DND-41 (cell line): ENCODE data around the gene WWP2.

Experiments used
- ATAC-seq: fragments of 200-7000 bp; cut with Tn5 transposase; 3 replicates; pipeline ENCODE4 v1.9.1; 2021; ENCODE audit warnings: low read depth; ENCODE audit not compliant: insufficient read depth
- DNase-seq: peaks from one replicate; pipeline ENCODE4 v3.0.0-alpha.2; 2020
- H2AFZ ChIP-seq: 2 replicates; pipeline ENCODE4 v1.6.0; 2012; ENCODE audit warnings: low read depth, low read length
- H3K27ac ChIP-seq: 2 replicates; pipeline ENCODE4 v1.5.1; 2012; ENCODE audit warnings: low read length, inconsistent platforms
- H3K27me3 ChIP-seq: fragments of 200-600 bp; sonication (generic); 2 replicates; pipeline ENCODE4 v1.6.0; 2012; ENCODE audit warnings: low read length, mild to moderate bottlenecking, inconsistent platforms; ENCODE audit not compliant: insufficient read depth, poor library complexity
- H3K36me3 ChIP-seq: 2 replicates; pipeline ENCODE4 v1.5.1; 2012; ENCODE audit warnings: low read length, inconsistent platforms; ENCODE audit not compliant: insufficient read depth
- H3K4me1 ChIP-seq: 2 replicates; pipeline ENCODE4 v1.5.1; 2012; ENCODE audit warnings: mild to moderate bottlenecking, low read length; ENCODE audit not compliant: insufficient read depth
- H3K4me2 ChIP-seq: 2 replicates; pipeline ENCODE4 v1.6.0; 2012; ENCODE audit warnings: mild to moderate bottlenecking, moderate library complexity, low read length, inconsistent platforms; ENCODE audit not compliant: insufficient read depth
- H3K4me3 ChIP-seq, 2 experiments: fragments of 200-600 bp in 1 of 2; shearing (Covaris generic) in 1 of 2; 2 replicates each; pipeline ENCODE4 v1.5.1; 2012 to 2016; ENCODE audit warnings: inconsistent platforms in 2 of 2, low read length in 2 of 2, mild to moderate bottlenecking in 2 of 2, low read depth in 1 of 2, moderate library complexity in 1 of 2
- H3K79me2 ChIP-seq: 2 replicates; pipeline ENCODE4 v1.6.0; 2012; ENCODE audit warnings: low read length, inconsistent platforms; ENCODE audit not compliant: insufficient read depth
- H3K9ac ChIP-seq: 2 replicates; pipeline ENCODE4 v1.6.0; 2012; ENCODE audit warnings: low read depth, mild to moderate bottlenecking, inconsistent platforms, low read length, moderate library complexity
- H3K9me3 ChIP-seq: 2 replicates; pipeline ENCODE4 v1.5.1; 2012; ENCODE audit warnings: low read length, moderate library complexity, mild to moderate bottlenecking, inconsistent platforms; ENCODE audit not compliant: insufficient read depth, severe bottlenecking
- H4K20me1 ChIP-seq: 2 replicates; pipeline ENCODE4 v1.6.0; 2012; ENCODE audit warnings: low read length; ENCODE audit not compliant: insufficient read depth
- EZH2 ChIP-seq: IDR thresholded peaks from 3 replicates; pipeline ENCODE4 v1.6.1; 2012; ENCODE audit warnings: borderline replicate concordance, low read depth, mild to moderate bottlenecking, moderate library complexity, low read length, inconsistent platforms; ENCODE audit not compliant: severe bottlenecking
- TF ChIP-seq, protein P1 (sequence below): IDR thresholded peaks from 2 replicates; pipeline ENCODE4 v1.5.1; 2012; ENCODE audit warnings: borderline replicate concordance, low read length, moderate library complexity, mild to moderate bottlenecking; ENCODE audit not compliant: poor library complexity, severe bottlenecking; ENCODE audit errors: extremely low read depth

WWP2 gene

DNA sequence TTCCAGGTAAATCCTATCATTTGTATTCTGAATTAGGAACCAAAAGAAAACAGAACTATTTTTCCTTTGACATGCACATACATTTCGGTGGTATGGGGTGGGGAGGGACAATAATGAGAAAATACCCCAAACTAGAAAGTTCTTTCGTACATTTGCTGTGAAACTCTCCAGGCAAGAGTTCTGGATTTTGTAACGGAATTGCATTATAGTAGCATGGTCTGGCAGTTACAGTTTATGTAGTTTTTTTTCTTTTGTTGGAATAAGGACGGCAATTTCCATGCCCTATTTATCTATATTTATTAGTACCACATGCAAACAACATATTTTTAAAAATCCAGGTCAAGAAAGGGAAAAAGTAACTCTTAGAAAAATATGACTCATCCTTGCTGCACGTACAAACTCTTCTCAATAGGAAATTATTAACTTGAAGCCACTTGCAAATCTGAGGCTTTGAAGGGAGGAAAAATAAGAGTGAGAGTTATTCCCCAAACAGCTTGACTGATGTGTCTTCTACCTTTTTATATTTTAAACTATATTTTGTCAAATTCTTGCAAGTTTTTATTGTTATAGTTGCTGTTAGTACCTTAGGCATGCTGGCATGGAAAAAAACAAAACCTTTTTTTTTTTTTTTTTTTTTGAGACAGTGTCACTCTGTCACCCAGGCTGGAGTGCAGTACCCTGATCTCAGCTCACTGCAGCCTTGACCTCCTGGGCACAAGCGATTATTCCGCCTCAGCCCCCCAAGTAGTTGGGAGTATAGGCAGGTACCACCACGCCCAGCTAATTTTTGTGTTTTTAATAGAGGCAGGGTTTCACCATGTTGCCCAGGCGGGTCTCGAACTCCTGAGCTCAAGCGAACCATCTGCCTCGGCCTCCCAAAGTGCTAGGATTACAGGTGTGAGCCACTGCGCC is 69.3 kb downstream of the WWP2 start:
- H3K9ac ChIP-seq = no peak overlapping the region
- ATAC-seq = no peak
- no peak overlapping the region for H2AFZ ChIP-seq
- H4K20me1 ChIP-seq = no peaks in the 10 kb centered on the region
- H3K4me2 ChIP-seq = no peak overlapping the region
- TF ChIP-seq, protein P1, sequence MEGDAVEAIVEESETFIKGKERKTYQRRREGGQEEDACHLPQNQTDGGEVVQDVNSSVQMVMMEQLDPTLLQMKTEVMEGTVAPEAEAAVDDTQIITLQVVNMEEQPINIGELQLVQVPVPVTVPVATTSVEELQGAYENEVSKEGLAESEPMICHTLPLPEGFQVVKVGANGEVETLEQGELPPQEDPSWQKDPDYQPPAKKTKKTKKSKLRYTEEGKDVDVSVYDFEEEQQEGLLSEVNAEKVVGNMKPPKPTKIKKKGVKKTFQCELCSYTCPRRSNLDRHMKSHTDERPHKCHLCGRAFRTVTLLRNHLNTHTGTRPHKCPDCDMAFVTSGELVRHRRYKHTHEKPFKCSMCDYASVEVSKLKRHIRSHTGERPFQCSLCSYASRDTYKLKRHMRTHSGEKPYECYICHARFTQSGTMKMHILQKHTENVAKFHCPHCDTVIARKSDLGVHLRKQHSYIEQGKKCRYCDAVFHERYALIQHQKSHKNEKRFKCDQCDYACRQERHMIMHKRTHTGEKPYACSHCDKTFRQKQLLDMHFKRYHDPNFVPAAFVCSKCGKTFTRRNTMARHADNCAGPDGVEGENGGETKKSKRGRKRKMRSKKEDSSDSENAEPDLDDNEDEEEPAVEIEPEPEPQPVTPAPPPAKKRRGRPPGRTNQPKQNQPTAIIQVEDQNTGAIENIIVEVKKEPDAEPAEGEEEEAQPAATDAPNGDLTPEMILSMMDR = no peak
- no peak for TF ChIP-seq EZH2
- H3K79me2 ChIP-seq = no peaks in the 10 kb centered on the region
- H3K4me1 ChIP-seq = no peaks in the 10 kb centered on the region
- no peaks in the 10 kb centered on the region for H3K27me3 ChIP-seq
- no peaks in the 10 kb centered on the region for H3K9me3 ChIP-seq
- no peak overlapping the region for H3K27ac ChIP-seq
- H3K36me3 ChIP-seq = no peaks in the 10 kb centered on the region
- no peak overlapping the region for H3K4me3 ChIP-seq
- no peak for DNase-seq

DNA sequence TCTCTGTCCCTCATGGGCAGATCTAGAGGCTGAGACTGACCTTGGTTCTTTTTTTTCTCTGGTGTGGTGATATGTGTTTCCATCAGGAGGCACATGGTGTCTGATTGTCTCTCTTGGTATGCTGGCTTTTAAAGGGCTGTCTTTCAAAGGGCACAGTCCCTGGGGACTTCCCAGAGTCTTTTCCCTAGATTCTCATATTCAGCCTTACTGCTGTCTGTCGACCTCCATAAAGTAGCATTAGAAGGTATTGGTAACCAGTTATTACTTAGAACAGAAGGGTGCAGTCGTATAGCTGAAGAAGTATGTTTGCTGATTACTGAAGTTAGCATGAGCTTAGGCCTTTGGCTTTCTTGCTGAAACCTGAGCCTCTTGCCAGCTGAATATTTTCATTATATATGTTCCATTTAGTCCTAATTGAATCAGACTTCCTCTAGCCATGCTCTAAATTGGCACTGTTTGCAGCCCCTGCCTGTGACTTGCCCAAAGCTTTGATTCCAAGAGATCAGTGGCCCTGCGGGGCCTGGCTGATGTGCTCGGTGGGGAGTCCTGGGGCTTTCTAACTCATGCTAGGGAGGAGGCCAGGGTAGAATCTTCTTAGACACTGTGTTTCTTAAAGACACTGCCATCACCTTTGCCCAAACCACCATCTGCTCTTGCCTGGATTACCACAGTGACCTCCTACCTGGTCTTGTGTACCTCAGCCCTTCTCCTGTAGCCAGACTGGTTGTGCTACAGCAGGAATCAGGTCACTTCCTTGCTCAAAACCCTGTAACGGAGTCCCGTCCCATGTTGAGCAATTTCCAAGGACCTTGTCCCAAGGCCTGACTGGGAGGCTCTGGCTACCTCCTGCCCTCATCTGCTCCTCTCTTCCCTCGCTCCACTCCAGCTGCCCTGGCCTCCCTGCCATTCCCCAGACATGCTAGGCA is 71.5 kb downstream of the WWP2 start:
- Histone ChIP-seq H2AFZ (no peak overlapping the region), H4K20me1 (no peaks in the 10 kb centered on the region), H3K9ac (no peak overlapping the region), H3K36me3 (no peaks in the 10 kb centered on the region), H3K27me3 (no peaks in the 10 kb centered on the region), H3K27ac (no peak overlapping the region), H3K4me2 (no peak overlapping the region), H3K4me3 (no peak overlapping the region), H3K79me2 (no peaks in the 10 kb centered on the region), H3K4me1 (no peaks in the 10 kb centered on the region), H3K9me3 (no peaks in the 10 kb centered on the region)
- ATAC-seq (no peak), DNase-seq (no peak)
- TF ChIP-seq, protein P1 = no peak
- TF ChIP-seq EZH2 = no peak

DNA sequence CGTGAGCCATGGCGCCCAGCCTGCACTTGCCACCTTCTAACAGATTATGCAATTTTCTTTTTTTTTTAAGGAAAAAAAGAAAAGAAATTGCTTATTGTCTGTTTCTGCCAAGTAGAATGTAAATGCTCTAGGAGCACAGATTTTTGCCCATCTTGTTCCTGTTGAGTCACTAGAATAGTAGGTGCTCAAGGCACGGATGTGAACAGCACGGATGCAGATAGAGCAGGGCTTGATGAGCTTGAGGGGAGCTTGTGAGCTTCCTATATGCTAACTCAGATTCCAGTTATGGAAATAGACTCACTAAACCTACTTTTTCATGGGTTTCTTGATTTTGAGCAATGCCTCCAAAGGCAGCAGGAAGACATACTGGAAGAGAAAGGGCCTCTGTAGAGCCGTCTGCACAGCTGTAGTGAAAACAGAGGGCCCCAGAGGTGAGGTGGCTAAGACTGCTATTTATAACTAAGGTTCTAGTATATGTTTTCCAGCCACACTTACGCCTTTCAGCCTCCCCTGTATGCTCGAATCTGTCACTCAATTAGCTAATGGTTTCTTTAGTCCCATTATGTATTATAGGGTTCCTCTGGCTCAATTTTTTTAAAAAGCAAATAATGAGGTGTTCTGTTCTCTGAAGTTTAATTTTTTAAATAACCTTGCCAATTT is 72.8 kb downstream of the WWP2 start:
- Histone ChIP-seq H3K79me2 (no peaks in the 10 kb centered on the region), H3K9me3 (no peaks in the 10 kb centered on the region), H2AFZ (no peak overlapping the region), H3K4me2 (no peak overlapping the region), H3K9ac (no peak overlapping the region), H3K4me1 (no peaks in the 10 kb centered on the region), H3K36me3 (no peaks in the 10 kb centered on the region), H3K27me3 (no peaks in the 10 kb centered on the region), H3K27ac (no peak overlapping the region), H3K4me3 (no peak overlapping the region), H4K20me1 (no peaks in the 10 kb centered on the region)
- DNase-seq = no peak
- ATAC-seq = no peak
- TF ChIP-seq, protein P1 = no peak
- TF ChIP-seq EZH2 = no peak
